Activated CD8-positive, alpha-beta memory T cell treated with anti-CD3 and anti-CD28 coated beads, Interleukin-2, amount 50 U/mL, for 1 hour (primary cell): ENCODE measurements around the gene VTA1.

Experiments used
- DNase-seq: peaks from one replicate; pipeline ENCODE4 v3.0.0-alpha.2; 2020; ENCODE audit errors: extremely low read depth

Gene VTA1

GRCh38 chr6:142271476-142271875 is 124.4 kb downstream of the VTA1 start:
- DNase-seq: no peak
